Neural progenitor cell (in vitro differentiated cells): ENCODE results near the gene CDC20B. TPM values are rescaled to one million over a fixed set of nuclear protein-coding genes. Genes with fewer than 3 reads are reported as not detected.

Source experiments
- DNase-seq: peaks from one replicate; pipeline ENCODE4 v3.0.0-alpha.2; 2016; ENCODE audit warnings: low spot score
- H2AFZ ChIP-seq: fragments of 200-600 bp; sonication (generic); replicated peaks from 2 replicates; pipeline ENCODE4 v1.6.1; 2016; ENCODE audit warnings: antibody characterized with exemption
- H3F3A ChIP-seq: fragments of 200-600 bp; sonication (generic); 2 replicates; pipeline ENCODE4 v1.6.1; 2016; ENCODE audit warnings: antibody characterized with exemption, low read depth
- H3K27ac ChIP-seq: fragments of 200-600 bp; sonication (generic); 2 replicates; pipeline ENCODE4 v1.5.1; 2016; ENCODE audit warnings: mild to moderate bottlenecking
- H3K27me3 ChIP-seq: fragments of 200-600 bp; sonication (generic); 2 replicates; pipeline ENCODE4 v1.6.1; 2016; ENCODE audit warnings: mild to moderate bottlenecking, moderate library complexity
- H3K36me3 ChIP-seq: fragments of 200-600 bp; sonication (generic); 2 replicates; pipeline ENCODE4 v1.5.1; 2016
- H3K4me1 ChIP-seq: fragments of 200-600 bp; sonication (generic); 2 replicates; pipeline ENCODE4 v1.6.1; 2016; ENCODE audit warnings: mixed run types
- H3K4me2 ChIP-seq: fragments of 200-600 bp; sonication (generic); 2 replicates; pipeline ENCODE4 v1.6.1; 2016
- H3K4me3 ChIP-seq: fragments of 200-600 bp; sonication (generic); 2 replicates; pipeline ENCODE4 v1.5.1; 2016
- H3K79me2 ChIP-seq: fragments of 200-600 bp; sonication (generic); 2 replicates; pipeline ENCODE4 v1.6.1; 2016; ENCODE audit warnings: low read depth
- H3K9ac ChIP-seq: fragments of 200-600 bp; sonication (generic); 2 replicates; pipeline ENCODE4 v1.6.1; 2016
- H3K9me3 ChIP-seq: fragments of 200-600 bp; sonication (generic); 2 replicates; pipeline ENCODE4 v1.5.1; 2016; ENCODE audit warnings: low read depth
- H4K20me1 ChIP-seq: fragments of 200-600 bp; sonication (generic); 2 replicates; pipeline ENCODE4 v1.6.1; 2016; ENCODE audit warnings: low read depth
- H3K27ac Mint-ChIP-seq: 3 replicates; pipeline ENCODE4 v1.8.0; 2021; ENCODE audit warnings: mixed read lengths
- H3K27me3 Mint-ChIP-seq: 2 replicates; pipeline ENCODE4 v1.8.0; 2022; ENCODE audit warnings: low read depth, mild to moderate bottlenecking, inconsistent platforms, moderate library complexity, mixed read lengths; ENCODE audit not compliant: insufficient read depth
- H3K36me3 Mint-ChIP-seq: 3 replicates; pipeline ENCODE4 v1.8.0; 2021; ENCODE audit warnings: mixed read lengths
- H3K4me1 Mint-ChIP-seq: 3 replicates; pipeline ENCODE4 v1.8.0; 2021; ENCODE audit warnings: mixed read lengths
- H3K4me3 Mint-ChIP-seq: 3 replicates; pipeline ENCODE4 v1.8.0; 2021; ENCODE audit warnings: mild to moderate bottlenecking, moderate library complexity, mixed read lengths
- H3K9me3 Mint-ChIP-seq: 3 replicates; pipeline ENCODE4 v1.8.0; 2020; ENCODE audit warnings: mixed read lengths
- EZH2 ChIP-seq: fragments of 200-600 bp; sonication (generic); IDR thresholded peaks from 2 replicates; pipeline ENCODE4 v1.6.1; 2017; ENCODE audit warnings: antibody characterized with exemption, mild to moderate bottlenecking, moderate library complexity
- EZH2phosphoT487 ChIP-seq: fragments of 200-600 bp; sonication (generic); IDR thresholded peaks from 2 replicates; pipeline ENCODE4 v1.6.1; 2017; ENCODE audit warnings: antibody characterized with exemption
- total RNA-seq: library from RNA; depleted of rRNA; stranded (reverse); fragments of >200 nt; gene quantifications from 2 replicates; pipeline ENCODE4 v1.2.3, GENCODE V29; 2015; ENCODE audit warnings: low replicate concordance
- TF ChIP-seq, protein P1 (sequence below): fragments of 200-600 bp; sonication (generic); IDR thresholded peaks from 2 replicates; pipeline ENCODE4 v1.5.1; 2017; ENCODE audit warnings: antibody characterized with exemption, mild to moderate bottlenecking

Gene CDC20B
- total RNA-seq, 1 donor from 2014 or later = not detected

DNA sequence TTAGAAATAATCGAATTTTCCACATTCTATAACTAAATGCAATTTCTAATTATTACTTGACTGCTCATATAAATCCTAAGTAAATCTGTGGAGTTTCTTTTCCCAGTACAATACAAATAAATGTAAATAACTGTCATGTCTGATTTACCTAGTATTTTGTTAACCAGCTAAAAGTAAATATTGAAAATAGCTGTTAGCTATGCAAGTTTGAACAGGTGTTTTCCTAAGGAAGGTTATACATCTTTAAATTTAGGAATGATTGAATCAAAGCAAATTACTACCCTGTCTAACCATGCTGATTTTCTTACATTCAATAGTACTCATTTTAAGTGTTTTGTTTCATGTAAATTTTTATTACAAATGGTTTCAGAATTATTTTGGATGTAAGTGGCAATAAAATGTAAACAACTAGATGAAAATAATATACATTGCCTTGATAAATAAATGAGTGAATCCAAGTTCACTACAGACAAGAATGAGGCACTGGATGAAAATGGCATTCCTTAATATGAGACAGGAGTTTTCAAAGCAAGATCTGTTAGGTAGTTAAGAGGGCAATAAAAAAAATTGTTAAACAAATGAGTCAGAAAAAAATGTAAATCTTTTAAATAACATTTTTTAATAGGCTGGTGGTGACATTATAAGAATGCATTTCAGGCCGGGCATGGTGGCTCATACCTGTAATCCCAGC lies 38.4 kb upstream of the CDC20B start:
- Histone ChIP-seq H4K20me1 (no peaks in the 10 kb centered on the region), H3K27ac (no peak overlapping the region), H3K4me1 (no peaks in the 10 kb centered on the region), H3K4me3 (no peak overlapping the region), H3K27me3 (peaks cover 31% of the 10 kb centered on the region), H3K4me2 (no peak overlapping the region), H3F3A (no peaks in the 10 kb centered on the region), H3K9me3 (no peaks in the 10 kb centered on the region), H3K9ac (no peak overlapping the region), H2AFZ (no peak overlapping the region), H3K36me3 (no peaks in the 10 kb centered on the region), H3K79me2 (no peaks in the 10 kb centered on the region)
- H3K27me3 Mint-ChIP-seq = peaks cover under 1% of the 10 kb centered on the region
- H3K36me3 Mint-ChIP-seq = no peaks in the 10 kb centered on the region
- TF ChIP-seq EZH2phosphoT487 (no peak), EZH2 (no peak)
- TF ChIP-seq, protein P1, sequence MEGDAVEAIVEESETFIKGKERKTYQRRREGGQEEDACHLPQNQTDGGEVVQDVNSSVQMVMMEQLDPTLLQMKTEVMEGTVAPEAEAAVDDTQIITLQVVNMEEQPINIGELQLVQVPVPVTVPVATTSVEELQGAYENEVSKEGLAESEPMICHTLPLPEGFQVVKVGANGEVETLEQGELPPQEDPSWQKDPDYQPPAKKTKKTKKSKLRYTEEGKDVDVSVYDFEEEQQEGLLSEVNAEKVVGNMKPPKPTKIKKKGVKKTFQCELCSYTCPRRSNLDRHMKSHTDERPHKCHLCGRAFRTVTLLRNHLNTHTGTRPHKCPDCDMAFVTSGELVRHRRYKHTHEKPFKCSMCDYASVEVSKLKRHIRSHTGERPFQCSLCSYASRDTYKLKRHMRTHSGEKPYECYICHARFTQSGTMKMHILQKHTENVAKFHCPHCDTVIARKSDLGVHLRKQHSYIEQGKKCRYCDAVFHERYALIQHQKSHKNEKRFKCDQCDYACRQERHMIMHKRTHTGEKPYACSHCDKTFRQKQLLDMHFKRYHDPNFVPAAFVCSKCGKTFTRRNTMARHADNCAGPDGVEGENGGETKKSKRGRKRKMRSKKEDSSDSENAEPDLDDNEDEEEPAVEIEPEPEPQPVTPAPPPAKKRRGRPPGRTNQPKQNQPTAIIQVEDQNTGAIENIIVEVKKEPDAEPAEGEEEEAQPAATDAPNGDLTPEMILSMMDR = no peak
- no peaks in the 10 kb centered on the region for H3K9me3 Mint-ChIP-seq
- H3K4me1 Mint-ChIP-seq = no peaks in the 10 kb centered on the region
- no peak for DNase-seq
- H3K4me3 Mint-ChIP-seq = no peak overlapping the region
- H3K27ac Mint-ChIP-seq = no peak overlapping the region

DNA sequence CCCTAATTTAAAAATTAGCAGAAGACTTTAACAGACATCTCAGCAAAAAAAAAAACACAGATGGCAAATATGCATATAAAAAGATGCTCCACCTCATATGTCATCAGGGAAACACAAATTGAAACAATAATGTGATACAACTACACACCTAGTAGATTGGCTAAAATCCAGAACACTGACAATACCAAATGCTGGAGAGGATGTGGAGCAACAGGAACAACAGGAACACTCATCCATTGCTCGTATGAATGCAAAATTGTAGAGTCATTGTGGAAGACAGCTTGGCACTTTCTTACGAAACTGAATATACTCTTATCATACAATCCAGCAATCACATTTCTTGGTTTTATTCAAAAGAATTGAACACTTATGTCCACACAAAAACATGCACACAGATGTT lies 32.0 kb upstream of the CDC20B start:
- Histone ChIP-seq H3K9ac (no peak overlapping the region), H3K9me3 (no peaks in the 10 kb centered on the region), H3K4me2 (no peak overlapping the region), H3F3A (no peaks in the 10 kb centered on the region), H3K4me1 (no peaks in the 10 kb centered on the region), H4K20me1 (no peaks in the 10 kb centered on the region), H3K27me3 (peaks cover 56% of the 10 kb centered on the region), H3K36me3 (no peaks in the 10 kb centered on the region), H2AFZ (no peak overlapping the region), H3K27ac (no peak overlapping the region), H3K79me2 (no peaks in the 10 kb centered on the region), H3K4me3 (no peak overlapping the region)
- peaks cover 3% of the 10 kb centered on the region for H3K27me3 Mint-ChIP-seq
- no peak overlapping the region for H3K4me3 Mint-ChIP-seq
- H3K27ac Mint-ChIP-seq = no peak overlapping the region
- no peaks in the 10 kb centered on the region for H3K4me1 Mint-ChIP-seq
- no peak for TF ChIP-seq EZH2
- TF ChIP-seq, protein P1 = no peak
- no peak for TF ChIP-seq EZH2phosphoT487
- peaks cover 3% of the 10 kb centered on the region for H3K9me3 Mint-ChIP-seq
- no peaks in the 10 kb centered on the region for H3K36me3 Mint-ChIP-seq
- no peak for DNase-seq

DNA sequence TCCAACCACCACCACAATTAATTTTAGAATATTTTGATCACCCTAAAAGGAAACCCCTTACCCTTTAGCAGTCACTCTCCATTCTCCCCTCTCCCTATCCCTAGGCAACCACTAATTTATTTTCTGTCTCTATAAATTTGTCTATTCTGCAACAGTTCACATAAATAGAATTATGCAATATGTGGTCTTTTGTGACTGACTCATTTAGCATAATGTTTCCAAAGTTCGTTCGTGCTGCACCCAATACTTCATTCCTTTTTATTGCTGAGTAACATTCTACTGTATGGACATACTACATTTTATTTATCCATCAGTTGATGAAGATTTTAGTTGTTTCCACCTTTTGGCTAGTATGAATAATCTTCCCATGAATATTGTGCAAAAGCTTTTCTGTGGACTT lies 18.2 kb upstream of the CDC20B start:
- Mint-ChIP-seq H3K4me3 (no peak overlapping the region), H3K9me3 (no peaks in the 10 kb centered on the region), H3K27ac (no peak overlapping the region), H3K4me1 (no peaks in the 10 kb centered on the region), H3K36me3 (peaks cover 2% of the 10 kb centered on the region), H3K27me3 (peaks cover 12% of the 10 kb centered on the region)
- no peak overlapping the region for H2AFZ ChIP-seq
- no peaks in the 10 kb centered on the region for H3K9me3 ChIP-seq
- H3K4me1 ChIP-seq = no peaks in the 10 kb centered on the region
- no peak overlapping the region for H3K4me3 ChIP-seq
- DNase-seq = no peak
- no peaks in the 10 kb centered on the region for H3K36me3 ChIP-seq
- H3K9ac ChIP-seq = no peak overlapping the region
- no peaks in the 10 kb centered on the region for H3F3A ChIP-seq
- no peaks in the 10 kb centered on the region for H3K79me2 ChIP-seq
- no peak overlapping the region for H3K4me2 ChIP-seq
- TF ChIP-seq, protein P1 = no peak
- no peak for TF ChIP-seq EZH2phosphoT487
- no peak for TF ChIP-seq EZH2
- no peaks in the 10 kb centered on the region for H4K20me1 ChIP-seq
- H3K27me3 ChIP-seq = peaks cover 75% of the 10 kb centered on the region
- no peak overlapping the region for H3K27ac ChIP-seq
